Hematopoietic multipotent progenitor cell treated with erythropoietin and hydrocortisone succinate and interleukin-3 and kit ligand, for 15 days (in vitro differentiated cells): ENCODE data around the gene SYS1.
A peak's percentile ranks its signal among the peaks of the same experiment; 100 is the strongest.

Source experiments
- DNase-seq: peaks from one replicate; pipeline ENCODE4 v3.0.0-alpha.2; 2015; ENCODE audit warnings: low spot score

Gene SYS1

DNA sequence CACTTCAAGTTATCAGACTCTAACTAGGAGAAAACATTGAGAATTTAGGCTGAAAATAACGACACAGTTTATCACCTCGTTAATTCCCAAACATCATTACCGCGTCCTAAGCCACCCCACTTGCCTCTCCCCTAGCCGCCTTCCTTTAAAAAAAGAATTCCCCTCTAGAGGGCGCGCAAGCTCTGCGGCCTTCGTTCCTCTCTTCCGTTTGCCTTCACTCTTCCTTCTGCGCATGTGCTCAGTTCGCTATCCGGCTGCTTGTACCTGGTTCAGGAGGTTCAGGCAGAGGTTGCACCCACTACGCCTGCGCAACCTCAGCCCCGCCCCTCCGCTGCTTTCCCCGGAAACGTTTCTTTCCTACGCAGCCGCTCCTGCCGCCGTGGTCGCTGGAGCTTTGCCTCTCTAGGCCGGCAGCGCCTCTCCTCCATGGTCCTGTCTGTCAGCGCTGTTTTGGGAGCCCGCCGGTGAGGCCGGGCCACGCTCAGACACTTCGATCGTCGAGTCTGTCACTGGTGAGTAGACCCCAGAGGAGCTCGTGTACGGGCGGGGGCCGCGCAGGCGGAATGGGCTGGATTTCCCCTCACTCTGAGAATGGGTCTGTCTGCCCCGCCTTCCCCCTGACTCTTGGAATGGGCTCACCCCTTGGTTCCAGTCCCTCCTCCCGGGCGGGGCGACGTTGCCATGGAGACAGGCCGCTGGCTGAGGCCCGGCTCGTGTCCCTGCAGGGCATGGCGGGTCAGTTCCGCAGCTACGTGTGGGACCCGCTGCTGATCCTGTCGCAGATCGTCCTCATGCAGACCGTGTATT is at the start of gene SYS1:
SYS1 (plus strand) TSS at position 353 of the 807 bp plus-strand sequence; CDS start at position 729, 376 bp downstream.
- peak; percentile 99 for DNase-seq

- no peak for DNase-seq
Observed at GRCh38 chr20:45313943-45314342, 49.0 kb upstream of the SYS1 start.

DNA sequence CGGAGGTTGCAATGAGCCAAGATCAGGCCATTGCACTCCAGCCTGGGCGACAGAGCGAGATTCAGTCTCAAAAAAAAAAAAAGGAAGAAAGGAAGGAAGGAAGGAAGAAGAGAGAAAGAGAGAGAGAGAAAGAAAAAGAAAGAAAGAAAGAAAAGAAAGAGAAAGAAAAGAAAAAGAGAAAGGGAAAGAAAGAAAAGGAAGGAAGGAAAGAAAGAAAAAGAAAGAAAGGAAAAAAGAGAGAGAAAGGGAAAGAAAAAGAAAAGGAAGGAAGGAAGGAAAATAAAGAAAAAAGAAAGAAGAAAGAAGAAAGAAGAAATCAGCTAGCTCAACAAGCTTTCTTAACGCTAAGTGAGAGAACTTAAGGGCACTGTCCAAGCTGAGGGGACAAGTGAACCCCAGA is 47.3 kb upstream of the SYS1 start:
- no peak for DNase-seq

GRCh38 chr20:45316150-45317080 is 46.5 kb upstream of the SYS1 start:
- no peak for DNase-seq

DNA sequence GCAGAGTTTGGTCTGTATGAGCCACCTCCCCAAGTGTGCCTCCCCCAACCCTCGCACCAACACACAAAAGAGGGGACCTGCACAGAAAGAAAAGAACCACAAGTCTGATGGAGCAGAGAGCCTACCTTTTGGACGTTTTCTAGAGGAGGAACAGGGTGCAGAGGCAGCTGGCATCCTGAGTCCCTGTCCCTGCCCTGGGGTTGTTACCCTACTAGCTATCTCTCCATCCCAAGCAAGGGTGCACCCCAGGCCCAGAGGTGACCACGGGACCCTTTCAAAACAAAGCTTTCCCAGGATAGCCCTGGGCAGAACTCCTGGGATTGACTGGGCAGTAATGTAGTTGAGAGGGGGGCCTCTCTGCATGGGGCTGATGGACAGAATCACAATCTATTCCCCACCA is 45.1 kb upstream of the SYS1 start:
- no peak for DNase-seq

GRCh38 chr20:45318386-45318939 is 44.5 kb upstream of the SYS1 start:
- DNase-seq: no peak

DNA sequence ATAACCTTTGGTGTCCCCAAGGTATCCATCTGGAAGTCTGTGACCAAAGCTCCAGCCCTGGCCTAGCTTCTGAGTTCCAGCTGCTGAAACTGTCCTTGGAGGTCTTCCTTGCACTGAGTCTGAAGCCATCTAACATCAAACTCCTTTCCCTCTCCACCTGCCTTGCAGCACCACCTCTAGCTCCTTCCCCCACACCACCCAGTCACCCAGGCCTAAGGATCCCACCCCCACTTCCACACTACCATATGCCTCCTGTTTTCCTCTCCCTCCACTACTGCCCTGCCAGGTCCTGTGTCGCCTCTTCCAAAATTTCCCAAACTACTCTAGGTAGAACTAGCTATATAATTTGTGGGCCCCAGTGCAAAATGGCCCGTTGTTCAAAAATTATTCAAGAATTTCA is 44.0 kb upstream of the SYS1 start:
- DNase-seq: no peak

DNA sequence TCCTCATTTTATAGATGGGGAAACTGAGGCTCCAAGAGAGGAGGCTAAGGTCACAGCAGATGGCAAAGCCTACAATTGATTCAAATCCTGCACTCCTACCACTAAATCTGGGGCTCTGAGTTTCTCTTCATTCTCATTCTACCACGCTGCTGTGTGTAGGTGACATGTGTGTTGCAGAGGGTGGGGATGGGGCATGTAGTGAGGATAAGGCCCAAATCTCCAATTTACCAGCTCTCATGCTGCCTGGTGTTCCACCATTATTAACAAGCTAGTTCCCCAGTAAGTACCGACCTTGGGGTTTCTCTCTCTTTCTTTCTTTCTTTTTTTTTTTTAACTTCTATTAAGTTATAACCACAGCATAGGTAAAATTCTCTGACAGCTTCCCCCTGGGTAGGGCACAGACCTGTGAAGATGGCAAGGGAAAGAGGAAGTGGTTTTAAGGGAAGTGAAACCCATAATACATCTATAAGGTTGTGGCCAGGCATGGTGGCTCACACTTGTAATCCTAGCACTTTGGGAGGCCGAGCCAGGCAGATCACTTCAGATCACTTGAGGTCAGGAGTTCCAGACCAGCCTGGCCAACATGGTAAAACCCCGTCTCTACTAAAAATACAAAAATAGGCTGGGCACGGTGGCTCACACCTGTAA is 41.9 kb upstream of the SYS1 start:
- DNase-seq: no peak

GRCh38 chr20:45322952-45323383 is 40.0 kb upstream of the SYS1 start:
- peak; percentile 43 for DNase-seq

- no peak for DNase-seq
Observed at GRCh38 chr20:45323731-45324130, 39.2 kb upstream of the SYS1 start.

- no peak for DNase-seq
Observed at GRCh38 chr20:45325371-45325770, 37.6 kb upstream of the SYS1 start.

DNA sequence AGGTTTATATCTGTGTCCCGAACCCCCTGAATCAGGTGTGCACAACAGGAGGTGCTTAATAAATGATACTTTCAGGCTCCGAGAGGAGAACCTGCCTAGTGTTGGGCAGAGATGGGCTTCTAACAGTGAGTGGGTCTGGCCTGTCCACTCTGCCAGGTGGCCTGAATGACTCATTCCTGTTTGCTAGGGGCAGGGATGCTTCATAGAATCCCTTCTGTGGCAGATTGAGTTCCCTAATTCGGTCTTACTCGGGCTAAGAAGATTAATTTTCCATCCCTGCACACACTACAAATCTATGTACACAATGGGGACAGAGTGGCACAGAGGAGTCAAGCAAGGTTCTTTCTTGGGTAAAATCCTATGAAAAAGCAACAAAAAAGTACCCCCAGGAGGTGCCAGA is 34.5 kb upstream of the SYS1 start:
- no peak for DNase-seq

DNA sequence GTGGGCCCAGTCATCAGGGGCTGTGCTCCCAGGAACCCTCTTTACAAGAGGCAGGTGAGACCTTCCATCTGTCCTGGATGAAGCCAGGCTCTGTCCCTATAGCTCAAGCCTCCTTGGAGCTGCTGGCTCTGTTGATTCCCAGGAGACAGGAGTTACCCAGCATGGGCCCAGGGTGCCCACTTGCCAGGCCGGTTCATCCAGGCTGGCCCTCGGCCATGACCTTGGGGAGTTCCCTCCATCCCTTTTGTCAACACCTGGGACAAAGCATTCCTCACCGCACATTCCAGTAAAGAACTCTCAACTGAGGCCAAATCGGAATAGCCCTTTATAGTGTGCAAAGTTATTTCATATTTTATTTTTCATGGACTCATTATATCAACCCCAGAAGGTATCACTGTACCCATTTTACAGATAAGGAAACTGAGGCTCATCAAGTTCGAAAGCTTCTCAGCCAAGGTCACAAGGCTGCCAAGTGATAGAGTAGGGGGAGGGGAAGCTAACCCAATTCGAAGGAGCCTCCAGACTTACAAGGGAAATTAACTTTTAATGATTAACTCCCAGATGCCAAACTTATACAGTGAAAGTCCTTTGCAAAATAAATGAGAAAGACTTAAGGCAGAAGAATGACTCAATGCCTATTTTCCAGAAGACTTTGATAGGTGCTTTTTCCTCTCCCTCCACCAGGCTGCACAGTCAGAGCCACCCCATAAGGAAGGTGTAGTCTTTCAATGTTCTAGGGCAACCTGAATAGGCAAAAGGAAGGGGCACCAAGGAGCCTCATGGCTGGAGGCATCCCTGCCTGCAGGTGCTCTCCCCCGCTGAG is 33.2 kb upstream of the SYS1 start:
- DNase-seq: no peak

GRCh38 chr20:45330476-45330875 is 32.5 kb upstream of the SYS1 start:
- no peak for DNase-seq

DNA sequence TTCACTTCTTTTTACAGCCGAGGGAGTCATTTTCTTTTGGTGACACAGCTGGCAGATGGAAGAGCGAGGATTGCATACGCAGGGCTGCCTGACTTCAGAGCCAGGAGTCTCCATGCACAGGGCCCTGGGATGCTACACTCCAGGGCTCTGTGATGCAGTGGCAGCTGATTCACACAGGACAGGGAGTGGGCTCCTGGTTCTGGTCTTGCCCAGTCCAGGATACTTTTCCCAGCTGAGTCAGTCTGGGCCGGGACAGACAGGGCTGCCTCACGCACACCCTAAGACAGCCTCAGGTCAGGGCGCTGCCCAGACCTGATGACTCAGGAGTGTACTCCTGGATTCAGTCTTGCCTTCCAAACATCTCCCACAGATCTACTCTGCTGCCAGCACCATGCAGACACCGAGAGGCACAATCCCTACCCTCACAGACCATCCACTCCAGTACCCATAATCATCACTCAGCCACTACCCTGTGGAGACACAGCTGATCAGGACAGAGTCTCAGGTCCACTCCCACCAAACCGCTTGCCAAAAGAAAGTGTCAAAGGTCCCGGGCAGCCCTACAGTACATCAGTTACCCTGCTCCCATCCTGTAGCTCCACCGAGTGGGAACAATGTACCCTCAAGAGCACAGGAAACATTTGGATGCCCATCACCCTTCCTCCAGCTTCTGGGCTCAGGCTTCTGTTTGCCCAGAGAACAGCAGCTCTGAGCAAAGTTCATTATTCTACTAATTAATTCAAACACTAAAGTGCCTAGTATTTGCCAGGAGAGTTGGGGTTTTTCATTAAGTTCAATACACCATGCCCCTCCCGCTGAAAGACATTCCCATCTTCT is 26.2 kb upstream of the SYS1 start:
- peak; percentile 6 for DNase-seq

- peak; percentile 22 for DNase-seq
Observed at GRCh38 chr20:45337367-45338120, 25.4 kb upstream of the SYS1 start.

GRCh38 chr20:45338121-45339030 is 24.6 kb upstream of the SYS1 start:
- DNase-seq: no peak

GRCh38 chr20:45339084-45339483 is 23.9 kb upstream of the SYS1 start:
- peak; percentile 24 for DNase-seq

- no peak for DNase-seq
Observed at GRCh38 chr20:45339799-45340198, 23.2 kb upstream of the SYS1 start.
